Neural cell (in vitro differentiated cells): Measurements from ENCODE around the gene MEX3B. TPM values are rescaled to one million over a fixed set of nuclear protein-coding genes. Genes with fewer than 3 reads are reported as not detected.
"Not testable (repeated sequence)": the region's sequence is repeated elsewhere in the genome, so short reads cannot be mapped to it uniquely, and the experiment has no call there.

Source experiments
- H2AFZ ChIP-seq: fragments of 200-600, 300-800 bp; sonication (generic), shearing (Covaris generic); 2 replicates; pipeline ENCODE4 v1.6.0; 2014; ENCODE audit warnings: low read depth, mild to moderate bottlenecking, antibody characterized with exemption, low read length, moderate library complexity
- H3F3A ChIP-seq: fragments of 200-600 bp; shearing (Covaris generic); 2 replicates; pipeline ENCODE4 v1.6.1; 2016; ENCODE audit warnings: mild to moderate bottlenecking, moderate library complexity, mixed read lengths, antibody characterized with exemption, low read length; ENCODE audit not compliant: insufficient read depth, poor library complexity, severe bottlenecking
- H3K27ac ChIP-seq: fragments of 200-600, 300-800 bp; sonication (generic), shearing (Covaris generic); 2 replicates; pipeline ENCODE4 v1.5.1; 2014; ENCODE audit warnings: mild to moderate bottlenecking, low read length, moderate library complexity
- H3K27me3 ChIP-seq: fragments of 300-800, 200-600 bp; sonication (generic), shearing (Covaris generic); 2 replicates; pipeline ENCODE4 v1.6.0; 2014; ENCODE audit warnings: mild to moderate bottlenecking, low read depth, low read length, moderate library complexity; ENCODE audit not compliant: insufficient read depth
- H3K36me3 ChIP-seq: fragments of 300-800, 200-600 bp; sonication (generic), shearing (Covaris generic); 2 replicates; pipeline ENCODE4 v1.5.1; 2014; ENCODE audit warnings: mild to moderate bottlenecking, antibody characterized with exemption, low read length, moderate library complexity; ENCODE audit not compliant: insufficient read depth
- H3K4me2 ChIP-seq: fragments of 300-800, 200-600 bp; sonication (generic), shearing (Covaris generic); 2 replicates; pipeline ENCODE4 v1.6.0; 2014; ENCODE audit warnings: mild to moderate bottlenecking, low read length
- H3K4me3 ChIP-seq: fragments of 300-800, 200-600 bp; sonication (generic), shearing (Covaris generic); 2 replicates; pipeline ENCODE4 v1.5.1; 2014; ENCODE audit warnings: mild to moderate bottlenecking, low read length, moderate library complexity
- H3K79me2 ChIP-seq: fragments of 200-600 bp; shearing (Covaris generic); replicated peaks from 2 replicates; pipeline ENCODE4 v1.6.0; 2014; ENCODE audit warnings: mild to moderate bottlenecking, low read length, moderate library complexity; ENCODE audit not compliant: insufficient read depth
- H3K9ac ChIP-seq: fragments of 300-800, 200-600 bp; sonication (generic), shearing (Covaris generic); 2 replicates; pipeline ENCODE4 v1.6.1; 2016; ENCODE audit warnings: mild to moderate bottlenecking, low read length, mixed read lengths
- H3K9me2 ChIP-seq: fragments of 200-600 bp; shearing (Covaris generic); 2 replicates; pipeline ENCODE4 v1.6.1; 2016; ENCODE audit warnings: mild to moderate bottlenecking, low read length, mixed read lengths; ENCODE audit not compliant: insufficient read depth
- H3K9me3 ChIP-seq: fragments of 200-600, 300-800 bp; sonication (generic), shearing (Covaris generic); 2 replicates; pipeline ENCODE4 v1.6.1; 2016; ENCODE audit warnings: mild to moderate bottlenecking, mixed run types, low read length, moderate library complexity, mixed read lengths
- H4K20me1 ChIP-seq: fragments of 200-600 bp; shearing (Covaris generic); 2 replicates; pipeline ENCODE4 v1.6.1; 2016; ENCODE audit warnings: mild to moderate bottlenecking, mixed run types; ENCODE audit not compliant: insufficient read depth
- EP300 ChIP-seq: fragments of 450-650 bp; conservative IDR thresholded peaks from 2 replicates; pipeline ENCODE4 v1.6.1; 2014; ENCODE audit warnings: antibody characterized with exemption, mild to moderate bottlenecking, moderate library complexity; ENCODE audit not compliant: poor library complexity, severe bottlenecking
- EZH2 ChIP-seq: fragments of 200-600, 300-800 bp; shearing (Covaris generic), sonication (generic); IDR thresholded peaks from 2 replicates; pipeline ENCODE4 v1.6.1; 2014; ENCODE audit warnings: antibody characterized with exemption, low read length, borderline replicate concordance, mild to moderate bottlenecking; ENCODE audit not compliant: insufficient read depth, poor library complexity, severe bottlenecking
- MXI1 ChIP-seq: fragments of 450-650 bp; conservative IDR thresholded peaks from 2 replicates; pipeline ENCODE4 v1.6.1; 2014; ENCODE audit warnings: antibody characterized with exemption, mild to moderate bottlenecking; ENCODE audit not compliant: poor library complexity, severe bottlenecking
- POLR2AphosphoS5 ChIP-seq: IDR thresholded peaks from 2 replicates; pipeline ENCODE4 v1.6.1; 2012
- RAD21 ChIP-seq: fragments of 450-650 bp; conservative IDR thresholded peaks from 2 replicates; pipeline ENCODE4 v1.6.1; 2014; ENCODE audit warnings: antibody characterized with exemption, mild to moderate bottlenecking, moderate library complexity
- REST ChIP-seq: IDR thresholded peaks from 2 replicates; pipeline ENCODE4 v1.6.1; 2012; ENCODE audit warnings: borderline replicate concordance
- SMC3 ChIP-seq: fragments of 450-650 bp; conservative IDR thresholded peaks from 2 replicates; pipeline ENCODE4 v1.6.1; 2014; ENCODE audit warnings: antibody characterized with exemption, mild to moderate bottlenecking, moderate library complexity; ENCODE audit not compliant: poor library complexity
- TAF1 ChIP-seq: IDR thresholded peaks from 2 replicates; pipeline ENCODE4 v1.6.1; 2012; ENCODE audit warnings: low read depth
- polyA plus RNA-seq: library from polyadenylated mRNA; depleted of rRNA; stranded (reverse); fragments of >200 nt; gene quantifications from 2 replicates; pipeline ENCODE4 v1.2.3, GENCODE V29; 2014
- TF ChIP-seq, protein P1 (sequence below): fragments of 450-650 bp; IDR thresholded peaks from 2 replicates; pipeline ENCODE4 v1.5.1; 2014; ENCODE audit warnings: antibody characterized with exemption, mild to moderate bottlenecking, moderate library complexity; ENCODE audit not compliant: poor library complexity, severe bottlenecking

The MEX3B gene
- polyA plus RNA-seq, 1 donor from 2014 or later, result 38.8 TPM

DNA sequence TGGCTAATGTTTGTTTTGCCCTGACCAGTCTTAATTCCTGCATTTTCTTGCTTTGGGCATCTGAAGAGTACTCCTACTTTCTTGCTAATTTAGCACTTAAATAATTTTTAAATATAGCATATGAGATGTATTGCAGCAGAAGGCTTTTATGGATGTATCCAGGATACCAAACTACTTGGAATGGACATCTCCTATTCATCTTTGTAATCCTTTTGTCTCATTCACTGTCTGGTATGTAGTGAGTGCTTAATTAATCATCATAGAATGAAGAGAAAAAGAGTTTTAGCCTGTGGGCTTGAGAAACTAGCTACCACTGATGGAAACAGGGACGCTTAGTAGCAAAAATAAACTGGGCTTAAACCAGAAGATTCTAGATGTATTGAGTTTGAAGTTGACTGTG, 40.6 kb downstream of the MEX3B start:
- TF ChIP-seq REST, result no peak
- TF ChIP-seq SMC3, result no peak
- TF ChIP-seq RAD21, result no peak
- no peak for TF ChIP-seq MXI1
- no peak for TF ChIP-seq EZH2
- no peak for TF ChIP-seq POLR2AphosphoS5
- TF ChIP-seq, protein P1, sequence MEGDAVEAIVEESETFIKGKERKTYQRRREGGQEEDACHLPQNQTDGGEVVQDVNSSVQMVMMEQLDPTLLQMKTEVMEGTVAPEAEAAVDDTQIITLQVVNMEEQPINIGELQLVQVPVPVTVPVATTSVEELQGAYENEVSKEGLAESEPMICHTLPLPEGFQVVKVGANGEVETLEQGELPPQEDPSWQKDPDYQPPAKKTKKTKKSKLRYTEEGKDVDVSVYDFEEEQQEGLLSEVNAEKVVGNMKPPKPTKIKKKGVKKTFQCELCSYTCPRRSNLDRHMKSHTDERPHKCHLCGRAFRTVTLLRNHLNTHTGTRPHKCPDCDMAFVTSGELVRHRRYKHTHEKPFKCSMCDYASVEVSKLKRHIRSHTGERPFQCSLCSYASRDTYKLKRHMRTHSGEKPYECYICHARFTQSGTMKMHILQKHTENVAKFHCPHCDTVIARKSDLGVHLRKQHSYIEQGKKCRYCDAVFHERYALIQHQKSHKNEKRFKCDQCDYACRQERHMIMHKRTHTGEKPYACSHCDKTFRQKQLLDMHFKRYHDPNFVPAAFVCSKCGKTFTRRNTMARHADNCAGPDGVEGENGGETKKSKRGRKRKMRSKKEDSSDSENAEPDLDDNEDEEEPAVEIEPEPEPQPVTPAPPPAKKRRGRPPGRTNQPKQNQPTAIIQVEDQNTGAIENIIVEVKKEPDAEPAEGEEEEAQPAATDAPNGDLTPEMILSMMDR, result no peak
- no peak overlapping the region for H3K9ac ChIP-seq
- H3K9me3 ChIP-seq, result no peaks in the 10 kb centered on the region
- H2AFZ ChIP-seq, result no peak overlapping the region
- H3K9me2 ChIP-seq, result no peaks in the 10 kb centered on the region
- no peak overlapping the region for H3K27ac ChIP-seq
- no peaks in the 10 kb centered on the region for H3K79me2 ChIP-seq
- no peak overlapping the region for H3K4me2 ChIP-seq
- no peaks in the 10 kb centered on the region for H3F3A ChIP-seq
- no peaks in the 10 kb centered on the region for H3K27me3 ChIP-seq
- no peaks in the 10 kb centered on the region for H4K20me1 ChIP-seq
- H3K36me3 ChIP-seq, result no peaks in the 10 kb centered on the region
- H3K4me3 ChIP-seq, result no peak overlapping the region

DNA sequence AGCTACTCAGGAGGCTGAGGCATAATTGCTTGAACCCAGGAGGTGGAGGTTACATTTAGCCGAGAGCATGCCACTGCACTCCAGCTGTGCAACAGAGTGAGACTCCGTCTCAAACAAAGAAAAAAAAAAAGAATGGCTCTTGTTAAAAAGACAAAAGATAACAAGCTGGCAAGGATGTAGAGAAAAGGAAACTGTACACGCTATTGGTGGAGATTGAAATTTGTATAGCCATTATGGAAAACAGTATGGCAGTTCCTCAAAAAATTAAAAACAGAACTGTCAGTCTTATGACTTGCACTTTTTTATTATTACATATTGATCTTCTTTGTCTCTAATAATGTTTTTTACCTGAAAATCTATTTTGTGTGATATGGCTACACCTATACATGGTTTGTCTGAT, 41.9 kb downstream of the MEX3B start:
- H4K20me1 ChIP-seq, result no peaks in the 10 kb centered on the region
- H3K36me3 ChIP-seq, result no peaks in the 10 kb centered on the region
- H2AFZ ChIP-seq, result no peak overlapping the region
- TF ChIP-seq, protein P1, result no peak
- TF ChIP-seq SMC3 (no peak), REST (no peak), MXI1 (no peak), TAF1 (no peak), EP300 (no peak), POLR2AphosphoS5 (no peak)
- no peak overlapping the region for H3K27ac ChIP-seq
- H3K9me2 ChIP-seq, result no peaks in the 10 kb centered on the region
- no peaks in the 10 kb centered on the region for H3K79me2 ChIP-seq
- H3K27me3 ChIP-seq, result no peaks in the 10 kb centered on the region
- no peaks in the 10 kb centered on the region for H3K9me3 ChIP-seq
- H3K4me2 ChIP-seq, result no peak overlapping the region
- no peak overlapping the region for H3K9ac ChIP-seq
- no peak overlapping the region for H3K4me3 ChIP-seq
- H3F3A ChIP-seq, result no peaks in the 10 kb centered on the region

DNA sequence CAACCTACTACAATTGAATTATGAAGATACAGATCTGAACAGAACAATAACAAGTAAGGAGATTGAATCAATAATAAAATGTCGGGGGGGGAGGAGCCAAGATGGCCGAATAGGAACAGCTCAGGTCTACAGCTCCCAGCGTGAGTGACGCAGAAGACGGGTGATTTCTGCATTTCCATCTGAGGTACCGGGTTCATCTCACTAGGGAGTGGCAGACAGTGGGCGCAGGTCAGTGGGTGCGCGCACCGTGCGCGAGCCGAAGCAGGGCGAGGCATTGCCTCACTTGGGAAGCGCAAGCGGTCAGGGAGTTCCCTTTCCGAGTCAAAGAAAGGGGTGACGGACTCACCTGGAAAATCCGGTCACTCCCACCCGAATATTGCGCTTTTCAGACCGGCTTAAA, 50.7 kb downstream of the MEX3B start:
- not testable (repeated sequence) for H3F3A ChIP-seq, H4K20me1 ChIP-seq, H3K36me3 ChIP-seq, H2AFZ ChIP-seq, H3K9me3 ChIP-seq, H3K27me3 ChIP-seq, H3K27ac ChIP-seq, H3K9ac ChIP-seq, H3K4me3 ChIP-seq, H3K9me2 ChIP-seq, H3K4me2 ChIP-seq, H3K79me2 ChIP-seq
